ENCODE results near the gene GZMB.
"Not testable (repeated sequence)": the region's sequence is repeated elsewhere in the genome, so short reads cannot be mapped to it uniquely, and the experiment has no call there.

GZMB gene

DNA sequence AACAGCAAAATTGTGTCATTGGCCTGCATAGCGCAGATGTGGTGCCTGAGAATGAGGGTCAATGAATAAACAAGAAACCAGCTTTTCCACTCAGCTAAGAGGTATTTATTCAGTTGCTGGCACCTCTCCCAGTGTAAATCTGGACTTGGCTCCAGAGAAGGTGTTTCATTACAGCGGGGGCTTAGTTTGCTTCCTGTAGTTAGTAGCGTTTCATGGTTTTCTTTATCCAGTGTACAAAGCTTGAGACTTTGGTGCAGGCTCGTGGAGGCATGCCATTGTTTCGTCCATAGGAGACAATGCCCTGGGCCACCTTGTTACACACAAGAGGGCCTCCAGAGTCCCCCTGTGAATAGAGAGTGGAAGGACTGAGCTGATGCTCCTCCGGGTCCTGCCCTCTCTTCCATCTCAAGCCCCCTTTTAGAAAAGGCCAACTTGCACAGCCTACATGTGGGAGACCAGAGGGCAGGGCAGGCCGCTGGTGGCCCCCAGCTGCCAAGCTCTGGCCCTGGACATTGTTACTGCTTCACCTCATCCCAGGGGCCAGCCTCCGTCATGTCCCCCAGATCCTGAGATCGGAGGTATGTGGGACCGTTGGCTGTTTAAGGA is 3.0 kb downstream of the GZMB start:
- DNase-seq (ENCODE audit: low spot score) = no peak

DNA sequence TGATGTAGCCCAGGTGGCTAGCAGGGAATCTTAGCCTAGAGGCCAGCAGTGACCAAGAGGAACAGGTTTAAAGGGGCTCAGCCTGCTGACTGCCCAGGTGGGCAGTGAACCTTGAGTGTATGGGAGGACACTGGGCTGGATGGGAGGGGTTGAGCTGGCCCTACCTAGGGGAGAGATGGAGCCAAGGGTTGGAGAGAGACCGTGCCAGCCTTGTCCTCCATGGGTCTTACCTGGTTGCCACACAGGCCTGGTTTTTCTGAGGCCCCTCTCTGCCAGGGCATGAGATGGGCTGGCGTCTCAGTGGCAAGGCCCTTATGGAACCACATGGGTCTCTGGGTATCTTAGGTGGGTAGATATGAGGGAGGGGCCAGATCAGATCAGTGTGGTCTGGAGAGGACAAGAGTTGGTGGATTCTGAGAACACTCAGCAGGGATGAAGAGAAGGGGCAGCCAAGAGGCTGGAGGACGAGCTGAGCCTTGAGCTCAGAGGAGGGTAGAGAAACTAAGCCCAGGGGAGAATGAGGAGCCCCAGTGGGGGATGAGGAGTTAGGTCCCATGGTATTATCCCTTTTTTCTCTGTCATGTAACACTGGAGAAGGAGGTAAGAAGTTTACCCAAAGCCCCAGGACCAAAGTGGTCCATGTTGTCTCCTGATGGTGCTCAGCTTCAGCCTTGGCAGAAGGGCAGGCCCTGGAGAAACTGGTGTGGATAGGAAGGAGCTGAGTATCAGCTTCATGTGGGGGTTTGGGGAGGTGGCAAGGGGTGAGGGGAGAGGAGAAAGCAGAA is 3.7 kb downstream of the GZMB start:
- DNase-seq (ENCODE audit: low spot score) = no peak

DNA sequence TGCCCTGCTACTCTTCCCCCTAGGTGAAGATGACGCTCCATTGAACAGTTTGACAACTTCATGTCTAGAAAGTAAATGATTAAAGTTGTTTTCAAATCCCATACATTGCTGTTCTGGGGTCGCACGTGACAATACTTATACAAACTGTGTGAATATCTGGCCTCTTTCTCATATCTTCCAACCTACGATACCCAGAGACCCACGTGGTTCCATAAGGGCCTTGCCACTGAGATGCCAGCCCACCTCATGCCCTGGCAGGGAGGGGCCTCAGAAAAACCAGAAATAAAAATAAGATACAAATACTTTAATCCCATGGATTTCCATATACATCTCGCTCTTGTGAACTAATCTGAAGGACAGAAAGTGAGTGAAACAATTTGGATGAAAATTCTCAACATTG is 4.5 kb downstream of the GZMB start:
- no peak for DNase-seq (ENCODE audit: low spot score)

DNA sequence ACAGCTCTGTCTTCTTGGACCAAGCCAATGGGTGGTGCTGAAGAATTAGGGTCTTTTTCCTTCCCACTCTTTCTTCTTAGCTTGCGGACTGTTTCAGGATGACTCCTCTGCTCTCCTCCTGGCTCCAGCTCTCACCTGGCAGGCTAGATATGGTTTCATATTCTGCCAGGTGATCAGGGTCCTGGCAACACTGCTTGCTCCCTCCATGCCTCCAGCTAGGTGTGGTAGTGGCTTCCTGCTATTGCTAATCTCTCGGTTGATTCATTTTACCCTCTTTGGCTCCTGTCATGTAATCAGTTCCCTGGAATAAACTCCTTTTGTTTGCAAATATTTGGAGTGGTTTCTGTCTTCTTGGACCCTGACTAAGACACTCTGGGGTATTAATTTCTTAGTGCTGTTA is 20.2 kb downstream of the GZMB start:
- DNase-seq (ENCODE audit: low spot score) = no peak

DNA sequence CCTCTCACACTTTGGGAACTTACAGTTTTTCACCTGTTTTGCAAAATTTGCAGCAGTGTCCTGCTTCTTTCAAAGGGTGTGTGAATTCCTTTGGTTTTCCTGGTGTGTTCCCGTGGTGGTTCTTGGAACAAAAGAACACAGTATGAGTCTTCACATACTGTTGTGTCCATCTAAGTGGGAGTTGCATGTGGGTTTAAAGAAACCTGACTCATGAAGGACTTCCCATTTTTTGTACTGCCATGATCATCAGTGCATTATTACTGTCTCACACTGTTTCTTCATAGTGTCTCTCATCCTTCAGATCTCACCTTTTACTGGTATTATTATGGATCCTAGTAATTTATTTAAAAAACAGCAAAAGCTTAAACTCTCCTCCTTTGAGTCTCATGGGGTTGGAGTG is 20.7 kb downstream of the GZMB start:
- DNase-seq (ENCODE audit: low spot score) = no peak

DNA sequence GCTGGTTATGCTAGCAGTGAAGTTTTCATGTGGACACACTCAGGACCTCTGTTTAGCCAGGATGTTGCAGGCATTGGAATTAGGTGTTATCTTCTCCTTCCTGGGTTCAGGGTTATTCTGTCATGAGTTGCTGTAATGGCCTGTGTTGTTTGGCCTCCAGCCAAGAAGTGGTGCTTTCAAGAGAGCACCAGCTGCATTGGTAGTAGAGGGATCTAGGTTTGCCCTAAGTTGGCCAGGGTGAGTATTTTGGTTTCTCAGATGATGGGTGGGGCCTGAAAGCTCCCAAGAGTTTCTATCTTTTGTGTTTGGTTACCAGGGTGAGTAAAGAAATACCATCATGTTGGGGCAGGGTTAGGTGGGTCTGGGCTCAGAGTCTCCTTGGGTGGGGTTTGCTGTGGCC is 21.8 kb downstream of the GZMB start:
- DNase-seq (ENCODE audit: low spot score) = no peak

DNA sequence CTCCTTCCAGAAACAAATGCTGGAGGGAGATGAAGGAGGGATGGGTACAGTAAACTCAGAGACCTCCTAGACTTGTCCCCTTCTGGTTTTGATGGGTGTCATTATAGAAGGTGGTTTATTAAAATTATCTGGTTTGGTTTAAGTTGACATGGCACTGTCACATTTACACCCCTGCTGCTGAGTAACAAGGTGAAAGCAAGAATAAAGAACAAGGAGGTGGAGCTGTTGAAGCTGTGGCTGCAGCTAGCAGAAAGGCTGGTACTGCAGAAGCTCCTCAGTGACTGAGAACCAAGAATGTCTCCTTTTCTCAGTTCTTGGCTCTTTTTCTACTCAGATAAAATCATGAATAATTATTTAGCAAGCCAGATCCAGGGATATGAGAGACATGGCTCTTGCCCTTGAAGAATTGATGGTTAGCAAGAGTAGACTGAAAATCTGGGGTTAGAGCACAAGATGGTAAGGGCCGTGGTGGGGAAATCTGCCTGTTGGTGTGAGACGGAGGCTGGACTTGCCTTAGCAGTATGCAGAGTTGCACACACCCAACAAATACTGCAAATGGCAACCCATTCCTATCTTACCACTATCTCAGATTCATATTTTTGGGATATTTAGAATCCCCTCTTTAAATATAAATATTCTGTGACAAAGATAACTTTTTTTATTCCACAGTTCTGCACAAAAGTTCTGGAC is 24.2 kb downstream of the GZMB start, which contains the start of gene GZMH:
GZMH (minus strand) TSS at position 31 of the 690 bp plus-strand sequence. CDS start 72 bp downstream, outside the sequence.
- no peak for DNase-seq (ENCODE audit: low spot score)

DNA sequence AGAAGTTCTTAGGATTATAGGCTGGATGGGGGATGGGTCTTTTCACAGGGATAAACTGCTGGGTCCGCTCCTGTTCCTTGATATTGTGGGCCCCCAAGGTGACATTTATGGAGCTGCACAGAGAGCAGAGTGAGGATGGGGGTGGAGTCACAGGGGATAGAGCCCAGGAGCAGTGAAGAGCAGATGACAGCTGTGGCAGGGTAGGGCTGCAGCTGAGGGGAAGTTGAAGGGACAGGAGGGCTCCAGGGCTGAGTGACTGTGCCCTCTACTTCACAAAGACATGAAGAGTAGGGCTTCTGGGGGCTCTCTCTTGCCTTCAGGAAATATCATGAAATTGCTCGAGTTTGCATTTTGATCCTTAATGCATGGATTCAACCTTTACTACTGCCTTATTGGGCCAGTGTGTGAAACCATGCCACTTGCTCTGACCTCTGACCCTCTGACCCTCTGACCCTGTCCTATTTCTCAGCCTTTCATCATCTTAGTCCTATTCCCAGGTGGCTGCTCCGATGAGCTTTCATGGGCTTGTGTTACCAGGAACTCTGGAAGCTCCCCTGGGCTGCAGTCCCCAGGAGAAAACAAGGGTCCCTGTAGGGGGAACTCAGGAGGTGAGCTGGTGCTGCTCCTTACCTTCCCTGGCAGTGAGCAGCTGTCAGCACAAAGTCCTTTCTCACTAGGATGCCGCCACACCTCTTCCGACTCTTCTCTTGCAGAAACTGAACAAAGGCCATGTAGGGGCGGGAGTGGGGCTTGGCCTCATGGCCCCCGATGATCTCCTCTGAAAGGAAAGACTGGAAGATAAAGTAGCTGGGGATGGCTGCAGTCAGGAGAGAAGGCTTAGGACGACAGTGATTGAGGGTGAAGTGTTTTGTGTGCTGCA is 26.1 kb downstream of the GZMB start:
- DNase-seq (ENCODE audit: low spot score) = no peak

DNA sequence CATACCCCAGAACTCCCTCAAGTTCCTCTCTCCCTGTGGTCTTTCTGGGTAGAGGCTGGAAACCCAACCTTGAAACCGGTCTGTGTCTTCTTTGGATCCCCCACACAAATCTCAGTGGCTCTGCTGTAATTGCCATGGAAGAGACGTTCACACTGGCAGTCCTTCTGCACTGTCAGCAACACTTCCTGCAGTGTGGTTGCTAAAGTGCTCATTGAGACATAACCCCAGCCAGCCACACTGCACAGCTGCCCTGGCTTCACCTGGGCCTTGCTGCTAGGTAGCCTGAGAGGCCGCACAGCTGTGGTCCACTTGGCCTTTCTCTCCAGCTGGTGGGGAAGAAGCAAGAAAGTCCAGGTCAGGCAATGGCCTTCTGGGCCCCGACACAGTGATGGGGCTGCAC is 26.9 kb downstream of the GZMB start:
- DNase-seq (ENCODE audit: low spot score) = no peak

DNA sequence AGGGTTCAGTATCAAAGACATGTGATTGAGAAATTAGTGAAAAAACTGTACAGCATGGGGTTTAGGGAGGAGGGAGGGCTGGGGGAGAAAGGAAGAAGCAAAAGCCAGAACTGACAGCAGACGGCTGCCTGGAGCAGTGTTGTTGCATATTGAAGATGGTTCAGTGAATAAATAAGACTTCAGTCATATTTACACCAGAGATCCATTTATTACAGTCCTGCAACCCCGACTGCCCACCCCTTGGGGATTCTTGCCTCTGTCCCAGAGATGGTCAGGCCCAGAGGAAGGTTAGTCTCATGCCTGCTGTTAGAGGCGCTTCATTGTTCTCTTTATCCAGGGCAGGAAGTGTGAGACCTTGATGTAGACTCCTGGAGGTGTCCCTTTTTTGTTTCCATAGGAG is 27.7 kb downstream of the GZMB start:
- no peak for DNase-seq (ENCODE audit: low spot score)

DNA sequence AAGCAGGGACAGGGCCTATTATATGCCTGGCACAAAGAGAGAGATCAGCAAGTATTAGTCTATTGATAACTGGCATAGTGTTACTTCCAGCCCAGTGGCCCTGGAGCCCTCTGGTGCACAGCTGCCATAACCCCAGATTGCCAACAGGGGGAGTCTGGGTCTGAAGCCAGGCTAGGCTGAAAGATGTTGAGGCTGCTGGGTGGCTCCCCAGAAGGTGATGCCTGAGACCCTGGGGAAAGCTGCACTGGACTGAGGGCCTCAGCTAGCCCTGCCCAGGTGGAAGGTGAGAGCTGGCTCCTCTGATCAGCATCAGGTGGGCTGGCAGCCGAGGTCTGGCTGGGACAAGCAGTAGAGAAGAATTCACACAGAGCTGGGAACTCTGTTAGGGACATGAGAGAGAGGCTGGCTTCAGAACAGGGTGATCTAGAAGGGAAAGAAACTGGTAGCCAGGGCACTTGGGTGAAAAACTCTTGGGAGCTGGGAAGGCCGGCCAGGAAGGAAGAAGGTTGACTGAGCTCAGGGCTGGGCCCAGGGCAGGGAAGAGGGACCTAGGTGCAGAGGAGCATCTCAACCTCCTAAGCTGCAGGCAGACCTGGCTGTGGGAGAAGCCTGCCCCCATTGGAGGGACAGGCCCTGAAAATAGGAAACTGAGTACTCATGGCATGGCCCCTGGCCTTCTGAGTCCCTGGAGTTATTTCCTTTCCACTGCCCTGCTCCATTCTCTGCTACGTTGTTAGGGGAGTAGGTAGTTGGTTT is 28.4 kb downstream of the GZMB start:
- peak; percentile 36 for DNase-seq (ENCODE audit: low spot score)

DNA sequence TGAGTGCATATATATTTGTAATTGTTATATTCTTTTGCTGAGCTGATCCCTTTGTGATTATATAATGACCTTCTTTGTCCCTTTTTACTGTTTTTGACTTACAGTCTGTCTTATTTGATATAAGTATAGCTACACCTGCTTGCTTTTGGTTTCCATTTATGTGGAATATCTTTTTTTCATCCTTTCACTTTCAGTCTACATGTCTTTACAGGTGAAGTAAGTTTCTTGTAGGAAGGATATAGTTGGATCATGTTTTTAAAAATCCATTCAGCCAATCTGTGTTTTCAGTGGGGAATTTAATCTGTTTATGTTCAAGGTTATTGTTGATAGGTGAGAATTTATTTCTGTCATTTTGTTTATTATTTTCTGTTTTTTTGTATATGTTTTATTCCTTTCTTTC is 36.6 kb downstream of the GZMB start:
- no peak for DNase-seq (ENCODE audit: low spot score)

DNA sequence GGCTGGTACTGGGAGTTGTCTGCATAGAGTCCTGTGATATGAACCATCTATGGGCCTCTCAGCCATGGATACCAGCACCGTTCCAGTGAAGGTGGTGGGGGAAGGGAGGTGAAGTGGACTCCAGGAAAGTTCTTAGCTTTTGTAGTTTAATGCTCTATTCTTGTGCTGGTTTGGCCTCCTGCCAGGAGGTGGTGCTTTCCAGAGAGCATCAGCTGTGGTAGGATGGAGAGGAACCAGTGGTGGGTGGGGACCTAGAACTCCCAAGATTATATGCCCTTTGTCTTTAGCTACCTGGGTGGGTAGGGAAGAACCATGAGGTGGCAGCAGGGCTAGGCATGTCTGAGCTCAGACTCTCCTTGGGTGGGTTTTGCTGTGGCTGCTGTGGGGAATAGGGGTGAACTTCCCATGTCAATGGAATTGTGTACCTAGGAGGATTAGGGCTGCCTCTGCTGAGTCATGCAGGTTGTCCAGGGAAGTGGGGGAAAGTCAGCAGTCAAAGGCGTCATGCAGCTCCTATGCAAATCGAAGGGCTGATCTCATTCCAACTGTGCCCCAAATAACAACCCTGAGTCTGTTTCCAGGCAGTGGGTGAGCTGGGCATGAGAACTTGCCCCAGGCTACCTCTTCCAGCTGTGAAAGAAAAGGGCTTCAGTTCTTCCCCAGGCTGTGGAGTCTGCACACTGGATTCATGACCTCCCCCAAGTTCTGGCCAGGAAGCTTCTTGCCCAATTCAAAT is 38.7 kb downstream of the GZMB start:
- DNase-seq (ENCODE audit: low spot score) = no peak

DNA sequence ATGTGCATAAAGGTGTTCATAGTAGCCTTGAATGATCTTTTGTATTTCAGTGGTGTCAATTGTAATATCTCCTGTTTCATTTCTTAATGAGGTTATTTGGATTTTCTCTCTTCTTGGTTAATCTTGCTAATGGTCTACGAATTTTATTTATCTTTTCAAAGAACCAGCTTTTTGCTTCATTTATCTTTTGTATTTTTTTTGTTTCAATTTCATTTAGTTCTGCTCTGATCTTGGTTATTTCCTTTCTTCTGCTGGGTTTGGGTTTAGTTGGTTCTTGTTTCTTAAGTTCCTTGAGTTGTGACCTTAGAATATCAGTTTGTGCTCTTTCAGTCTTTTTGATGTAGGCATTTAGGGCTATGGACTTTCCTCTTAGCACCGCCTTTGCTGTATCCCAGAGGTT is 43.0 kb downstream of the GZMB start:
- not testable (repeated sequence) for DNase-seq (ENCODE audit: low spot score)

DNA sequence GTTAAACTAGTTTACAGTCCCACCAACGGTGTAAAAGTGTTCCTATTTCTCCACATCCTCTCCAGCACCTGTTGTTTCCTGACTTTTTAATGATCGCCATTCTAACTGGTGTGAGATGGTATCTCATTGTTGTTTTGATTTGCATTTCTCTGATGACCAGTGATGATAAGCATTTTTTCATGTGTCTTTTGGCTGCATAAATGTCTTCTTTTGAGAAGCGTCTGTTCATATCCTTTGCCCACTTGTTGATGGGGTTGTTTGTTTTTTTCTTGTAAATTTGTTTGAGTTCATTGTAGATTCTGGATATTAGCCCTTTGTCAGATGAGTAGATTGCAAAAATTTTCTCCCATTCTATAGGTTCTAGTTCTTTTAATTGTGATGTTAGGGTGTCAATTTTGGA is 49.6 kb downstream of the GZMB start:
- not testable (repeated sequence) for DNase-seq (ENCODE audit: low spot score)

Measured in HuH-7.5 (cell line).